ENCODE measurements around the gene CNKSR1.

The CNKSR1 gene

DNA sequence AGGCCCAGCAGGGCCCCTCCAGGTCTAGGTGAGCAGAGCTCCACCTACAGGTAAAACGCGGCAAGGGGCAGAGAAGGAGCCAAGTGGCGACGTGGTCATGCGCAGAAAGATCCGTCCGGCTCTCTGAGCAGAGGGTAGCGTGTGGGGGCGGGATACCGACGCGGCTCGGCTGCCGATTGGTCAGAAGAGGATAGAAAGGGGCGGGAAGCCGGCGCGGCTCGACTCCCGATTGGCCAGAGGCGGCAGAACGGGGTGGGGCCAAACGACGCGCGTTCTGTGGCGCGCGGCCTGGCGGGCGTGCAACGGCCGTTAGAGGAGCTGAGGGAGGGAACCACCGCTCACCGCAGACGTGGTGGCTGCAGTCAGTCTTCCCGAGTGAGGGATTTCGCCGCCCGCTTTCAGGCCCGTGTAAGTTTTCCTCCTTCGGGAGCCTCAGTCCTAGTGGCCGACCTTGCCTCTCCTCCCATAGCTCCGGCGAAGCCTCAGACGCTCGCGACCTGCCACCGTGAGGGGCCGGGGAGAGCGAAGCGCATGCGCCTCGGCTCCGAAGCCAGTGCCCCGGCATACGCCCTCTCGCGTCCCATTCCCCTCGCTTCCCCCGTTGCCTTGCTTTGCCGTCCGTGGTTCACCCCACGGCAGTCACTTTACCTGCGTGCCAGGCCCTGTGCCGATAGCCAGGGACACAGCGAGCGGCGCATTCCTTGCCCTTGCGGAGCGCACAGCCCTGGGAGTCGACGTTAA lies 56.8 kb downstream of the CNKSR1 start, which contains the start of gene CEP85:
Gene CEP85, plus strand, starts transcription at position 298 of the 741 bp plus-strand sequence. CDS start 5,584 bp downstream, outside the sequence.
- DNase-seq = peak; percentile 78

DNA sequence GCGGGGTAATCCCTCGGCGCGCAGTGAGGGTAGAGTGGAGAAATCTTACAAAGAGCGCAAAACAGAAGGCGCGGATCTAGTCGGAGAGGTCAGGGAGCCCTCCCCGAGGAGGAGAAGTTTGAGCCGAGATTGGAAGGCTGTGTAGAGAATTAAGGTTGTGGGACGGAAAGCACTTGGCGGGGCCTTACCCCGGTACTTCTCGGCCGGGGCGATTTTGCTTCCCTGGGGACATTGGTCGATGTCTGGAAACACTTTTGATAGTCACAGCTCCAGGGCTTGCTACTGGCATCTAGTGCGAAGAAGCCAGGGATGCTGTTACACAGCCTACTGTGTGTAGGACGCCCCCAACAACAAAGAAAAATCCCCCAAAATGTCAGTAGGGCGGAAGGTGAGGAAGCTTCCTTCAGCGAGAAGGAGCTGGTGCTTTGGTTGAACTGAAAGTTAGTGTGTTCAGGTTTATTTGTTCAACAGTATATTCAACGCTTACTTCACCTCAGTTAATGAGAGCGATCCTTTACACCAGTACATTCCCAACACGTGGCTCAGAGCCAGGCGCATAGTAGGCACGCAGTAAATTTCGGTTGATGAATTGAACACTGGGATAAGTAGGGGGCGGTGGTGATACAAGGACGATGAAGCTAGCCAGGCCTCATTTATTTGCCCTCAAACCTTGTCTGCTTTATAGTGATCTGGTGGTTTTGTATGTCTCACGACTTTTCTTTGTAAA lies 57.5 kb downstream of the CNKSR1 start:
- no peak for DNase-seq

DNA sequence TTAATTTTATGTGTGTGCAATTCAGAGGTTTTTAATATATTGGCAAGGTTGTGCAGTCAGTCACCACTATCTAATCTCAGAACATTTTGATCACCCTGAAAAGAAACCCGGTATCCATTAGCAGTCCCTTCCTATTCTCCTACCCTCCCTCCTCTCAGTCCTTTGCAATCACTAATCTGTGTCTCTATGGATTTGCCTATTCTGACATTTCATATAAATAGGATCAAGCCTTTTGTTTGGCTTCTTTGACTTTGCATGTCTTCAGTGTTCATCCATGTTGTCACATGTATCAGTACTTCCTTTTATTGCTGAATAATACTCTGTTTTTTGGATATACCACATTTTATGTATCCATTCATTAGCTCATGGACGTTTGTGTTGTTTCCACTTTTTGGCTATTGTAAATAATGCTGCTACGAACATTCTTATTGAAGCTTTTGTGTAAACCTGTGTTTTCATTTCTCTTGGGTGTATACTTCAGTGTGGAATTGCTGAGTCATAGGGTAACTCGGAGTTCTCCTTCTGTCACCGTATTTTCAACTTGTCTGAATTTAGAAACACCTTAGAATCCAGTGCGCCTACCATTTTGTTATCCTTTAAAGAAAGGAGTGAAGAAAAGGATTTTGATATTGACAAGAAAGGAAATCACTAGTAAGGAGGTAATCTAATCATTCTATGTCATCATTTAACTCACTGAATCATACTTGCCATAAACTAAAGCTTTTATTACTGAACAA lies 60.1 kb downstream of the CNKSR1 start:
- DNase-seq = no peak
